GM23338 (cell line): ENCODE data around the gene HEBP1. TPM values are rescaled to one million over a fixed set of nuclear protein-coding genes. Genes with fewer than 3 reads are reported as not detected.

Source experiments
- ATAC-seq: fragments of 200-7000 bp; cut with Tn5 transposase; 3 replicates; pipeline ENCODE4 v1.9.1; 2020
- DNase-seq: peaks from one replicate; pipeline ENCODE4 v3.0.0-alpha.2; 2015; ENCODE audit warnings: low spot score
- H2AFZ ChIP-seq: fragments of 200-600 bp; sonication (generic); 2 replicates; pipeline ENCODE4 v1.8.0; 2016; ENCODE audit warnings: antibody characterized with exemption, mild to moderate bottlenecking, moderate library complexity
- H3F3A ChIP-seq: fragments of 200-600 bp; sonication (generic); replicated peaks from 2 replicates; pipeline ENCODE4 v1.8.0; 2017; ENCODE audit warnings: antibody characterized with exemption, mixed run types, low read depth
- H3K27ac ChIP-seq: fragments of 200-600 bp; sonication (generic); 2 replicates; pipeline ENCODE4 v1.6.1; 2016; ENCODE audit warnings: low read depth
- H3K27me3 ChIP-seq: fragments of 200-600 bp; sonication (generic); 2 replicates; pipeline ENCODE4 v1.8.0; 2016; ENCODE audit warnings: mild to moderate bottlenecking, mixed run types, moderate library complexity; ENCODE audit not compliant: insufficient read depth
- H3K36me3 ChIP-seq: fragments of 200-600 bp; sonication (generic); 2 replicates; pipeline ENCODE4 v1.8.0; 2016; ENCODE audit warnings: mild to moderate bottlenecking; ENCODE audit not compliant: insufficient read depth
- H3K4me1 ChIP-seq: fragments of 200-600 bp; sonication (generic); 2 replicates; pipeline ENCODE4 v1.8.0; 2016; ENCODE audit warnings: mild to moderate bottlenecking, moderate library complexity; ENCODE audit not compliant: insufficient read depth
- H3K4me2 ChIP-seq: fragments of 200-600 bp; sonication (generic); 2 replicates; pipeline ENCODE4 v1.7.1; 2017; ENCODE audit warnings: mixed run types
- H3K4me3 ChIP-seq: fragments of 200-600 bp; sonication (generic); 2 replicates; pipeline ENCODE4 v1.6.1; 2016; ENCODE audit warnings: mixed run types
- H3K79me2 ChIP-seq: fragments of 200-600 bp; sonication (generic); replicated peaks from 2 replicates; pipeline ENCODE4 v1.8.0; 2017; ENCODE audit warnings: mild to moderate bottlenecking; ENCODE audit not compliant: insufficient read depth
- H3K9me2 ChIP-seq: fragments of 200-600 bp; sonication (generic); 2 replicates; pipeline ENCODE4 v1.8.0; 2017; ENCODE audit not compliant: insufficient read depth
- H4K20me1 ChIP-seq: fragments of 200-600 bp; sonication (generic); replicated peaks from 2 replicates; pipeline ENCODE4 v1.8.0; 2017; ENCODE audit warnings: mild to moderate bottlenecking; ENCODE audit not compliant: insufficient read depth
- H3K27ac Mint-ChIP-seq: 2 replicates; pipeline ENCODE4 v1.8.0; 2020; ENCODE audit warnings: inconsistent platforms, mild to moderate bottlenecking, moderate library complexity, mixed read lengths
- H3K27me3 Mint-ChIP-seq: 3 replicates; pipeline ENCODE4 v1.8.0; 2022; ENCODE audit warnings: low read depth, mild to moderate bottlenecking, moderate library complexity, mixed read lengths, inconsistent platforms; ENCODE audit not compliant: insufficient read depth, poor library complexity
- H3K36me3 Mint-ChIP-seq: 3 replicates; pipeline ENCODE4 v1.8.0; 2021; ENCODE audit warnings: low read depth, mild to moderate bottlenecking, inconsistent platforms, moderate library complexity, mixed read lengths
- H3K4me1 Mint-ChIP-seq: 3 replicates; pipeline ENCODE4 v1.8.0; 2020; ENCODE audit warnings: mild to moderate bottlenecking, inconsistent platforms, mixed read lengths
- H3K4me3 Mint-ChIP-seq: 3 replicates; pipeline ENCODE4 v1.8.0; 2021; ENCODE audit warnings: moderate library complexity, mild to moderate bottlenecking, inconsistent platforms, mixed read lengths
- H3K9me3 Mint-ChIP-seq: 3 replicates; pipeline ENCODE4 v1.8.0; 2020; ENCODE audit warnings: moderate library complexity, mild to moderate bottlenecking, inconsistent platforms, mixed read lengths
- EZH2 ChIP-seq: fragments of 200-600 bp; sonication (generic); IDR thresholded peaks from one replicate; pipeline ENCODE4 v1.8.0; 2017; ENCODE audit warnings: antibody characterized with exemption, mild to moderate bottlenecking, low read depth; ENCODE audit not compliant: unreplicated experiment
- POLR2AphosphoS5 ChIP-seq: IDR thresholded peaks from 2 replicates; pipeline ENCODE4 v1.6.1; 2016; ENCODE audit warnings: antibody characterized with exemption, low read depth
- STAT1 ChIP-seq: IDR thresholded peaks from one replicate; pipeline ENCODE4 v1.6.1; 2016; ENCODE audit warnings: antibody characterized with exemption; ENCODE audit not compliant: unreplicated experiment
- ZNF114 ChIP-seq: fragments of 250-450 bp; sonication (Bioruptor Pico); IDR thresholded peaks from 2 replicates; pipeline ENCODE4 v1.5.0; 2020; ENCODE audit warnings: mild to moderate bottlenecking, moderate library complexity
- polyA plus RNA-seq: library from polyadenylated mRNA; unstranded; fragments of >200 nt; fragmentation: Nextera tagmentation; extraction: Ambion mirVana; gene quantifications from 2 replicates; pipeline ENCODE4 v1.2.1, GENCODE V29; 2016
- total RNA-seq: library from RNA; depleted of rRNA; stranded (reverse); fragments of >200 nt; shearing (Covaris generic); gene quantifications from 2 replicates; pipeline ENCODE4 v1.2.3, GENCODE V29; 2014
- TF ChIP-seq, protein P1 (sequence below), 2 experiments: fragments of 200-600 bp in 1 of 2; sonication (generic) in 1 of 2; conservative IDR thresholded peaks; 2 replicates each; pipeline versions ENCODE4 v1.5.1 to v1.6.1; 2016 to 2017; ENCODE audit warnings: antibody characterized with exemption in 2 of 2, low read depth in 2 of 2, mild to moderate bottlenecking in 2 of 2, moderate library complexity in 1 of 2
- TF ChIP-seq, protein P2 (sequence below): IDR thresholded peaks from 2 replicates; pipeline ENCODE4 v1.6.1; 2016; ENCODE audit warnings: antibody characterized with exemption
- TF ChIP-seq, protein P3 (sequence below): fragments of 250-450 bp; sonication (Bioruptor Pico); IDR thresholded peaks from 2 replicates; pipeline ENCODE4 v1.5.0; 2020; ENCODE audit warnings: mild to moderate bottlenecking, moderate library complexity
- TF ChIP-seq, protein P4 (sequence below): IDR thresholded peaks from one replicate; pipeline ENCODE4 v1.6.1; 2018; ENCODE audit warnings: antibody characterized with exemption; ENCODE audit not compliant: unreplicated experiment

HEBP1 gene
- total and polyA plus RNA-seq, 2 experiments from 2014 or later = 25.2 to 45.1 TPM

DNA sequence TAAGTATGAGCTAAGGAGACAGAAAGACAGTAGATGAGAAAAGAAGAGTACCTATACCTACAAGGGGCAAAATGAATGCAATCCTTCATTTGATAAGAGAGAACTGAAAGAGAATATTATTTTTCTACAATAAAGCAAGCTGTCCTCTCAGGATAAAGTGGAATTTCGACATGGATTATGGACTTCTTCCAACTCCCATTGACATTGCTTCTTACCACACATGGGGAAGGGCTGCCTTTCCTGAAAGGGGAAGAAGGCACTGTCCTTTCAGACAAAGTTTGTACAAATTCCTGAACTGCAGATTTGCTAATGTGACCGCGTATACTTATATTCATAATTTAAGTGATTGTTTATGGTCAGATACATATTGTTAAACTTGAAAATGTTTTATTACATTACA lies 4.3 kb upstream of the HEBP1 start (continued):
- TF ChIP-seq, protein P1, sequence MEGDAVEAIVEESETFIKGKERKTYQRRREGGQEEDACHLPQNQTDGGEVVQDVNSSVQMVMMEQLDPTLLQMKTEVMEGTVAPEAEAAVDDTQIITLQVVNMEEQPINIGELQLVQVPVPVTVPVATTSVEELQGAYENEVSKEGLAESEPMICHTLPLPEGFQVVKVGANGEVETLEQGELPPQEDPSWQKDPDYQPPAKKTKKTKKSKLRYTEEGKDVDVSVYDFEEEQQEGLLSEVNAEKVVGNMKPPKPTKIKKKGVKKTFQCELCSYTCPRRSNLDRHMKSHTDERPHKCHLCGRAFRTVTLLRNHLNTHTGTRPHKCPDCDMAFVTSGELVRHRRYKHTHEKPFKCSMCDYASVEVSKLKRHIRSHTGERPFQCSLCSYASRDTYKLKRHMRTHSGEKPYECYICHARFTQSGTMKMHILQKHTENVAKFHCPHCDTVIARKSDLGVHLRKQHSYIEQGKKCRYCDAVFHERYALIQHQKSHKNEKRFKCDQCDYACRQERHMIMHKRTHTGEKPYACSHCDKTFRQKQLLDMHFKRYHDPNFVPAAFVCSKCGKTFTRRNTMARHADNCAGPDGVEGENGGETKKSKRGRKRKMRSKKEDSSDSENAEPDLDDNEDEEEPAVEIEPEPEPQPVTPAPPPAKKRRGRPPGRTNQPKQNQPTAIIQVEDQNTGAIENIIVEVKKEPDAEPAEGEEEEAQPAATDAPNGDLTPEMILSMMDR (conservative IDR thresholded peaks at IDR 0.05; ENCODE audit: low read depth in 2 of 2) = no peak
- TF ChIP-seq ZNF114 (CRISPR knock-in tag) = no peak
- no peak for TF ChIP-seq EZH2

DNA sequence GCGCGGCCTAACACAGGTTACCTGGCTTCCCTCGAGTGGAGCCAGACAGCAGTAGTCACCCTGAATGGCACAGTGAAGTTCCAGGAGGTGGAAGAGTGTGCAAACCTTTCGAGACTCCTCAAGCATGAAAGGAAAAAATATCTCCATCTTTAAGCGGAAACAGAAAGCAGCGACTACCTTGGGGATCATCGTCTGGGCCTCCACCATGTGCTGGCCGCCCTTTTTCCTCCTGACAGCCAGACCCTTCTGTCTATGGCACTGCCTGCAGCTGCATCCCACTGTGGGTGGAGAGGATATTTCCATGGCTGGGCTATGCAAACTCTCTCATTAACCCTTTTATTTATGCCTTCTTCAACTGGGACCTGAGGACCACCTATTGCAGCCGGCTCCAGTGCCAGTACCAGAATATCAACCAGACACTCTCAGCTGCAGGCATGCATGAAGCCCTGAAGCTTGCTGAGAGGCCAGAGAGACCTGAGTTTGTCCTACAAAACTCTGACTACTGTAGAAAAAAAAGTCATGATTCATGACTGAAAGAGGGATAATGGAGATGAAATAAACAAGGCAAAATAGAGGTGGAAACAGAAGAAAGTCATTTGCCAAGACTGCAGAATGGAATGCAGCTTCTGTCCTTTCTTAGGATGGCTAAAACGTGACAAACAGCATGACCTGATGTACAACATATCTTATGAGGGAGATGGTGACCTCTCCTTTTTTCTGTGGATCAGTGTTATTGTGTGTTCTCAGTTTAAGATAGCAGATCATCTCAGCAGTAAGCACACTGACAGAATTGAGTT lies 2.4 kb upstream of the HEBP1 start:
- Histone ChIP-seq H3F3A (0 out of 2 replicates have a peak, but pooled peaks cover 6% of the 10 kb centered on the region), H3K36me3 (no peaks in the 10 kb centered on the region), H2AFZ (peak overlapping the region; percentile 94; the same call in 1 of the 2 replicates), H3K27ac (no peak overlapping the region), H3K4me3 (peak overlapping the region; percentile 90), H3K4me1 (peaks cover 43% of the 10 kb centered on the region), H3K9me2 (no peaks in the 10 kb centered on the region), H3K4me2 (peak overlapping the region; percentile 100), H4K20me1 (no peaks in the 10 kb centered on the region; the same call in 1 of the 2 replicates), H3K27me3 (peaks cover 21% of the 10 kb centered on the region), H3K79me2 (peaks cover 14% of the 10 kb centered on the region)
- ATAC-seq = no peak
- DNase-seq = no peak
- Mint-ChIP-seq H3K36me3 (peaks cover 5% of the 10 kb centered on the region; the same call in 2 of the 3 replicates), H3K4me3 (peak overlapping the region; percentile 81), H3K4me1 (peaks cover 53% of the 10 kb centered on the region), H3K9me3 (peaks cover 8% of the 10 kb centered on the region; the same call in 1 of the 3 replicates), H3K27me3 (peaks cover 26% of the 10 kb centered on the region), H3K27ac (no peak overlapping the region)
- TF ChIP-seq, protein P2, sequence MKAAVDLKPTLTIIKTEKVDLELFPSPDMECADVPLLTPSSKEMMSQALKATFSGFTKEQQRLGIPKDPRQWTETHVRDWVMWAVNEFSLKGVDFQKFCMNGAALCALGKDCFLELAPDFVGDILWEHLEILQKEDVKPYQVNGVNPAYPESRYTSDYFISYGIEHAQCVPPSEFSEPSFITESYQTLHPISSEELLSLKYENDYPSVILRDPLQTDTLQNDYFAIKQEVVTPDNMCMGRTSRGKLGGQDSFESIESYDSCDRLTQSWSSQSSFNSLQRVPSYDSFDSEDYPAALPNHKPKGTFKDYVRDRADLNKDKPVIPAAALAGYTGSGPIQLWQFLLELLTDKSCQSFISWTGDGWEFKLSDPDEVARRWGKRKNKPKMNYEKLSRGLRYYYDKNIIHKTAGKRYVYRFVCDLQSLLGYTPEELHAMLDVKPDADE = no peak
- TF ChIP-seq STAT1 = no peak
- TF ChIP-seq EZH2 = no peak
- TF ChIP-seq, protein P3, sequence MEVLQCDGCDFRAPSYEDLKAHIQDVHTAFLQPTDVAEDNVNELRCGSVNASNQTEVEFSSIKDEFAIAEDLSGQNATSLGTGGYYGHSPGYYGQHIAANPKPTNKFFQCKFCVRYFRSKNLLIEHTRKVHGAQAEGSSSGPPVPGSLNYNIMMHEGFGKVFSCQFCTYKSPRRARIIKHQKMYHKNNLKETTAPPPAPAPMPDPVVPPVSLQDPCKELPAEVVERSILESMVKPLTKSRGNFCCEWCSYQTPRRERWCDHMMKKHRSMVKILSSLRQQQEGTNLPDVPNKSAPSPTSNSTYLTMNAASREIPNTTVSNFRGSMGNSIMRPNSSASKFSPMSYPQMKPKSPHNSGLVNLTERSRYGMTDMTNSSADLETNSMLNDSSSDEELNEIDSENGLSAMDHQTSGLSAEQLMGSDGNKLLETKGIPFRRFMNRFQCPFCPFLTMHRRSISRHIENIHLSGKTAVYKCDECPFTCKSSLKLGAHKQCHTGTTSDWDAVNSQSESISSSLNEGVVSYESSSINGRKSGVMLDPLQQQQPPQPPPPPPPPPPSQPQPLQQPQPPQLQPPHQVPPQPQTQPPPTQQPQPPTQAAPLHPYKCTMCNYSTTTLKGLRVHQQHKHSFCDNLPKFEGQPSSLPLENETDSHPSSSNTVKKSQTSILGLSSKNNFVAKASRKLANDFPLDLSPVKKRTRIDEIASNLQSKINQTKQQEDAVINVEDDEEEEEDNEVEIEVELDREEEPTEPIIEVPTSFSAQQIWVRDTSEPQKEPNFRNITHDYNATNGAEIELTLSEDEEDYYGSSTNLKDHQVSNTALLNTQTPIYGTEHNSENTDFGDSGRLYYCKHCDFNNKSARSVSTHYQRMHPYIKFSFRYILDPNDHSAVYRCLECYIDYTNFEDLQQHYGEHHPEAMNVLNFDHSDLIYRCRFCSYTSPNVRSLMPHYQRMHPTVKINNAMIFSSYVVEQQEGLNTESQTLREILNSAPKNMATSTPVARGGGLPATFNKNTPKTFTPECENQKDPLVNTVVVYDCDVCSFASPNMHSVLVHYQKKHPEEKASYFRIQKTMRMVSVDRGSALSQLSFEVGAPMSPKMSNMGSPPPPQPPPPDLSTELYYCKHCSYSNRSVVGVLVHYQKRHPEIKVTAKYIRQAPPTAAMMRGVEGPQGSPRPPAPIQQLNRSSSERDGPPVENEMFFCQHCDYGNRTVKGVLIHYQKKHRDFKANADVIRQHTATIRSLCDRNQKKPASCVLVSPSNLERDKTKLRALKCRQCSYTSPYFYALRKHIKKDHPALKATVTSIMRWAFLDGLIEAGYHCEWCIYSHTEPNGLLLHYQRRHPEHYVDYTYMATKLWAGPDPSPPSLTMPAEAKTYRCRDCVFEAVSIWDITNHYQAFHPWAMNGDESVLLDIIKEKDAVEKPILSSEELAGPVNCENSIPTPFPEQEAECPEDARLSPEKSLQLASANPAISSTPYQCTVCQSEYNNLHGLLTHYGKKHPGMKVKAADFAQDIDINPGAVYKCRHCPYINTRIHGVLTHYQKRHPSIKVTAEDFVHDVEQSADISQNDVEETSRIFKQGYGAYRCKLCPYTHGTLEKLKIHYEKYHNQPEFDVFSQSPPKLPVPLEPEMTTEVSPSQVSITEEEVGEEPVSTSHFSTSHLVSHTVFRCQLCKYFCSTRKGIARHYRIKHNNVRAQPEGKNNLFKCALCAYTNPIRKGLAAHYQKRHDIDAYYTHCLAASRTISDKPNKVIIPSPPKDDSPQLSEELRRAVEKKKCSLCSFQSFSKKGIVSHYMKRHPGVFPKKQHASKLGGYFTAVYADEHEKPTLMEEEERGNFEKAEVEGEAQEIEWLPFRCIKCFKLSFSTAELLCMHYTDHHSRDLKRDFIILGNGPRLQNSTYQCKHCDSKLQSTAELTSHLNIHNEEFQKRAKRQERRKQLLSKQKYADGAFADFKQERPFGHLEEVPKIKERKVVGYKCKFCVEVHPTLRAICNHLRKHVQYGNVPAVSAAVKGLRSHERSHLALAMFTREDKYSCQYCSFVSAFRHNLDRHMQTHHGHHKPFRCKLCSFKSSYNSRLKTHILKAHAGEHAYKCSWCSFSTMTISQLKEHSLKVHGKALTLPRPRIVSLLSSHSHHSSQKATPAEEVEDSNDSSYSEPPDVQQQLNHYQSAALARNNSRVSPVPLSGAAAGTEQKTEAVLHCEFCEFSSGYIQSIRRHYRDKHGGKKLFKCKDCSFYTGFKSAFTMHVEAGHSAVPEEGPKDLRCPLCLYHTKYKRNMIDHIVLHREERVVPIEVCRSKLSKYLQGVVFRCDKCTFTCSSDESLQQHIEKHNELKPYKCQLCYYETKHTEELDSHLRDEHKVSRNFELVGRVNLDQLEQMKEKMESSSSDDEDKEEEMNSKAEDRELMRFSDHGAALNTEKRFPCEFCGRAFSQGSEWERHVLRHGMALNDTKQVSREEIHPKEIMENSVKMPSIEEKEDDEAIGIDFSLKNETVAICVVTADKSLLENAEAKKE (CRISPR knock-in tag) = no peak
- TF ChIP-seq, protein P4, sequence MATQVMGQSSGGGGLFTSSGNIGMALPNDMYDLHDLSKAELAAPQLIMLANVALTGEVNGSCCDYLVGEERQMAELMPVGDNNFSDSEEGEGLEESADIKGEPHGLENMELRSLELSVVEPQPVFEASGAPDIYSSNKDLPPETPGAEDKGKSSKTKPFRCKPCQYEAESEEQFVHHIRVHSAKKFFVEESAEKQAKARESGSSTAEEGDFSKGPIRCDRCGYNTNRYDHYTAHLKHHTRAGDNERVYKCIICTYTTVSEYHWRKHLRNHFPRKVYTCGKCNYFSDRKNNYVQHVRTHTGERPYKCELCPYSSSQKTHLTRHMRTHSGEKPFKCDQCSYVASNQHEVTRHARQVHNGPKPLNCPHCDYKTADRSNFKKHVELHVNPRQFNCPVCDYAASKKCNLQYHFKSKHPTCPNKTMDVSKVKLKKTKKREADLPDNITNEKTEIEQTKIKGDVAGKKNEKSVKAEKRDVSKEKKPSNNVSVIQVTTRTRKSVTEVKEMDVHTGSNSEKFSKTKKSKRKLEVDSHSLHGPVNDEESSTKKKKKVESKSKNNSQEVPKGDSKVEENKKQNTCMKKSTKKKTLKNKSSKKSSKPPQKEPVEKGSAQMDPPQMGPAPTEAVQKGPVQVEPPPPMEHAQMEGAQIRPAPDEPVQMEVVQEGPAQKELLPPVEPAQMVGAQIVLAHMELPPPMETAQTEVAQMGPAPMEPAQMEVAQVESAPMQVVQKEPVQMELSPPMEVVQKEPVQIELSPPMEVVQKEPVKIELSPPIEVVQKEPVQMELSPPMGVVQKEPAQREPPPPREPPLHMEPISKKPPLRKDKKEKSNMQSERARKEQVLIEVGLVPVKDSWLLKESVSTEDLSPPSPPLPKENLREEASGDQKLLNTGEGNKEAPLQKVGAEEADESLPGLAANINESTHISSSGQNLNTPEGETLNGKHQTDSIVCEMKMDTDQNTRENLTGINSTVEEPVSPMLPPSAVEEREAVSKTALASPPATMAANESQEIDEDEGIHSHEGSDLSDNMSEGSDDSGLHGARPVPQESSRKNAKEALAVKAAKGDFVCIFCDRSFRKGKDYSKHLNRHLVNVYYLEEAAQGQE = no peak
- TF ChIP-seq POLR2AphosphoS5 = no peak
